HG03108 (cell line): ENCODE measurements around the gene SYT14.
"Not testable (repeated sequence)": the region's sequence is repeated elsewhere in the genome, so short reads cannot be mapped to it uniquely, and the experiment has no call there.

Experiments used
- ATAC-seq: cut with Tn5 transposase; IDR thresholded peaks from one replicate; pipeline ENCODE4 v1.9.1; 2021; ENCODE audit warnings: moderate library complexity; ENCODE audit not compliant: unreplicated experiment

The SYT14 gene

DNA sequence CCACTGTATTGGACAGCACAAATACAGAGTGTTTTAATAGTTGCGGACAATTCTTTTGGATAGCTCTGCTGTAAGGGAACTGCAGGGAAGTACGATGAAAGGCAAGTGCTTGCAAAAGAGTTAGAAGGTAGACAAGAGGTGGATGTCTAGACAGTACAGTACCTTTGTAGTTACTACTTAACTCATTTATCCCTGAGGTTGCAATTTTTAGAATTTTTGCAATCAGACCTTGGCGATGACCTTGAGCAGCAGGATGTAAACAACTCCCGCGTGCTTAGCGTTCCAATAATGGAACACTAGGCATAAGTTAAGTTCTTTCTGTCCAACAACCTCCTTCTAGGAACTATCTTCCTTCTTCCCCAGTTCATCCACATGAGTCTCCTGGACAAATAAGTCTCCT lies 1.9 kb upstream of the SYT14 start:
- no peak for ATAC-seq

DNA sequence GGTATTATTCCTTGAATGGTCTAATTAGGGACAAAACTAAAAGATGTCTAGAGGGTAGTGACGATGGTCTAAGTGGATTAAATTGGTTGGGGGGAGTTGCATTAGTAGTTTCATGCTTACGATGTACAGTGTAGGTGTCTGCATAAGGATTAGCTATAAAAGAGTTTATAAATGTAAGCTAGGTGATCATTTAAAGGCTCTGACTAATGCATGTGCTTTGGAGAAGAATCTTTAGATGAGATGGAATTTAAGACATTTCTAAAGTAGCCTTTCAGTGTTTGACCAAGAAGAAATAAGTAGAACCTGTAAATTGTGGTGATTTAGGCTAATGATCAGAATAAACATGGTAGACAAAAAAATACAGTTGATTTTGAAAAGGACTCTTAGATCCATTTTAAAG lies 7.4 kb downstream of the SYT14 start:
- ATAC-seq: no peak

DNA sequence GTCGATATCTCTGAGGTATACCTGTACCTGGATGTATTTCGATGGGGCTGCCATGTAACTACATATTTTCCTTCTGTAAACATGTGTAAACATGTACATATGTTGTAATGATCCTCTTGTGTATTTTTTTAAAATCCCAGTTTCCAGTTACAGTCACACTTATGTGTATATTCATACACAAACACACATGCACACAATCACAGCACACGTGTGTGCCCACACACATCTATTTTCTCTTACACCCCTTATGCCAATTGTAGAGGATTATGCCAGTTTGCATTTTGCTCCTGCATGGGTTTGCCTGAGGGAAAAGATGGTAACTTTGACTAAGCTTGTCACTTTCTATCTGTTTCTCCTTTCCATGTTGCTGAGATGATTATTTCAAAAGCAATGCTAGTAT lies 10.1 kb downstream of the SYT14 start:
- no peak for ATAC-seq

DNA sequence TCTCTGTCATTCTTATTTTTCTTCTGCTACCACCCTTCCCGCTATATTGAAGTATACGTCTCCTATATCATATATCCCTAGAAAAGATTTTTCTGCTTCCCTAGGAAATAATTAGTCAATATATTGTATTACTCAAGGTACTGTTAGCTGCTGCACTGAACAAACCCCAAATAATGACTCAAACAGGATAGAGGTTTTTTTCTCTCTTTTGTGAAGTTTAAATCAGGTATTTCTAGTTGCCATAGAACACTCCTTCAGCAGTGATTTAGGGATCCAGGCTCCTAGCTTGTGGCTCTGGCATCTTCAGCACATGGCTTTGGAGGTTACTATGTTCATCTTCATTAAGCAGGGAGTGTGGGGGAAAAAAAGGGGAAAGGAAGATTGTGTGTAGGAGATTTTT lies 18.1 kb downstream of the SYT14 start:
- no peak for ATAC-seq

DNA sequence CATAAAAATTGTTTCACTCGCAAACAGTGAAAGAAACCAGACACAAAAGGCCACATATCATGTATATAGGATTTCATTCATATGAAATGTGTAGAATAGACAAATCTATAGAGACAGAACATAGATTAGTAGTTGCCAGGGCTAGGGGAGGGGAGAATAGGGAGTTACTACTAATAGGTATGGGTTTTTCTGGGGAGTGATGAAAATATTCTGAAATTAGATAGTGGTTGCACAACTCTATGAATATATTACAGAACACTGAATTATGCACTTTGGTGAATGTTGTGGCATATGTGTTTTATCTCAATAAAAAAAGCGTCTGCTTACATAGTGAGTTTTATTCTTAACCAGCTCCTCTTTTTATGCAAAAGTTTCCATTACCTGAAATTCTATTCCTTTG lies 21.6 kb downstream of the SYT14 start:
- no peak for ATAC-seq

DNA sequence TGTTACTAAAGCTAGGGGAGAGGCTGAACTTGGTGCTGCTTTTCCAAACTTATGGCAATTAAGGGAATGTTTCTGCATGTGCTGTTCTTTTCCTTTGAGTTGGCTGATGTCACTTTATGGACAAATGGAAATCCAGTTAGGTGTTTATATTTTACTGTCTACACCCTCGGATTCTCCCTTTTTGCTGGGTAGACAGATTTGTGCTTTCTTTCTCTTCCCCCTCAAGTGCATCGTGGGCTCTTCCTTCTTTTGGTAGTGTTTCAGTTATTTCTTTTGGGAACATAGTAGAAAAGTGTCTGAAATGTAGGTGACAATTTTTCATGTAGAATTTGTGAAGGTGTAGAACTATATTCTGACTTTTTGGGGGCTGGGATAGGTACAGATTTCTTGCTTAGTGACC lies 22.9 kb downstream of the SYT14 start:
- no peak for ATAC-seq

DNA sequence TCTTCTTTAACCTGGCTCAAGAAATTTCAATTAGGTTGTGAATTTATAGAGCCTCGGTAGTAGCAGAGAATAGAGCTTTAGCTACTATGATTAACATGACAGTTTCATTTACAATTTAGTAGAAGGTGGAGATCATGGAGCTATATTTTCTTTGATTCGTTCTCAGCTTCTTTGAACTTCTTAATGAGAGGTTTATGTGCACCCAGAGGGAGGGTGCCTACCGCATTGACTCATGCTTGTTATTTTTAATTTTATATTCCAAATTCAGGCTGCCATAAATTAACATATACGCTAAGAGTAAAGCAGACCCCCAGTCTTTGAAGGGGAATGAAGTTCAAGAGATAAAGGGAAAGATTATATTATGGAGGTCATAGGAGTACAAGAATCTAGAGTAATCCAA lies 24.4 kb downstream of the SYT14 start:
- ATAC-seq: no peak

DNA sequence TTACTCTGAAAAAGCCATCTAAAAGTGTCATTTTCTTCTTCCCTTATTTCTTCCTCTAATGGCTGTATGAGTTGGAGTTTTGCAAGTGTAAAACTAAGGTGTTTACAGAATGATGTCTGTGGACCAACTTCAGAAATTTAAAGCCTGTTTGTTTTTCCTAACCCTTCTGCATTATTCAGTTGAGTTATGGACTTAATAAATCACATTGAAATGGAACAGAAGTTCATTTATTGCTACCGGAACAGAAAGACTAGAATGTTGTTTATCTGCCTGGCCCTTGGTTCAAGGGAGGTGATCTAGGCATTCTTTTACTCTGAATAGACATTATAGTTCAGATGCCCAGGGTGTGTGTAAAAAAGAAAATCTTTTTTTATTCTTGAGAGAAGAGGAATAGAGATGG lies 24.8 kb downstream of the SYT14 start:
- no peak for ATAC-seq

DNA sequence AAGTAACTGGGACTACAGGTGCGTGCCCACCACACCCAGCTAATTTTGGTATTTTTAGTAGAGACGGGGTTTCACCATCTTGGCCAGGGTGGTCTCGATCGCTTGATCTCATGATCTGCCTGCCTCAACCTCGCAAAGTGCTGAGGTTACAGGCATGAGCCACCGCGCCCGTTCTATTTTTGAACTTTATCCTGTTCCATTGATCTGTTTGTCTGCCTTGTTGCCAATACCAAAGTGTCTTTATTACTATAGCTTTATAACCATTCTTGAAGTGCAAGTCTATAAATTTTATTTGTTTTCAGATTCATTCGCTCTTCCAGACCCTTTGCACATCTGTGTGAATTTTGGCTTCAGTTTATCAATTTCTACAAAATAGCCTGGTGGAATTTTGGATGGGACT lies 28.0 kb downstream of the SYT14 start:
- no peak for ATAC-seq

DNA sequence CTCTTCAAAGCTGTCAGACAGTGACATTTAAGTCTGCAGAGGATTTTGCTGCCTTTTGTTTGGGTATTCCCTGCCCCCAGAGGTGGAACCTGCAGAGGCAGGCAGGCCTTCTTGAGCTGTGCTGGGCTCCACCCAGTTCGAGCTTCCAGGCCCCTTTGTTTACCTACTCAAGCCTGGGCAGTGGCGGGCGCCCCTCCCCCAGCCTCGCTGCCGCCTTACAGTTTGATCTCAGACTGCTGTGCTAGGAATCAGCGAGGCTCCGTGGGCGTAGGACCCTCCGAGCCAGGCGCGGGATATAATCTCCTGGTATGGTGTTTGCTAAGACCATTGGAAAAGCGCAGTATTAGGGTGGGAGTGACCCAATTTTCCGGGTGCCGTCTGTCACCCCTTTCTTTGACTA lies 40.7 kb downstream of the SYT14 start:
- ATAC-seq: not testable (repeated sequence)

DNA sequence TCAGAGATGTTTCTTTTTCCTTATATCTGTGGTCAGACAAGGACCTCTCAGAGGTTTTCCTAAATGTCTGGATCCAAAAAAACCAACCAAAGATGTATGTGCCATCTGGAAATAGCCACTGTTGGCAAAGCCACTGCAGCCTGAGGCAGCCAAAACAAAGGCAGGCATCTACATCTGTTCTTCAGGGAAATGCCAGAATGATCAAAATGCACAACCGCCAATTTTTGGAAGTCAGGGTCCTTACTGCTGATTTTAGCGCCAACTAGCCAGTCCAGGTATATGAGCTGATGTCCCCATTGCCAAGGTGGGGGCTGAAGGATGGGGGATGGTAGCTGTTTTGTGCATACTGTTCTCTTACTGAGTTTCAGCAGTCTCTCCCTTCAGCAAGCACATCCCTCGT lies 45.9 kb downstream of the SYT14 start:
- ATAC-seq: no peak

DNA sequence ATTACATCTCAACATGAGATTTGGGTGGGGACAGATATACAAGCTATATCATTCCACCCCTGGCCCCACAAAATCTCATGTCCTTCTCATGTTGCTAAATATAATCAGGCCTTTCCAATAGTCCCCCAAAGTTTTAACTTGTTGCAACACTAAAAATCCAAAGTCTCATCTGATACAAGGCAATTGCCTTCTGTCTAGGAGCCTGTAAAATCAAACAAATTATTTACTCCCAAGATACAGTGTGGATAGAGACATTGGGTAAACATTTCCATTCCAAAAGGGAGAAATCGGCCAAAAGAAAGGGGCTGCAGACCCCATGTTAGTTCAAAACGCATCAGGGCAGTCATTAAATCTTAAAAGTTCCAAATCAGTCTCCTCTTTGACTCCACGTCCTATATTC lies 47.0 kb downstream of the SYT14 start:
- ATAC-seq: no peak

DNA sequence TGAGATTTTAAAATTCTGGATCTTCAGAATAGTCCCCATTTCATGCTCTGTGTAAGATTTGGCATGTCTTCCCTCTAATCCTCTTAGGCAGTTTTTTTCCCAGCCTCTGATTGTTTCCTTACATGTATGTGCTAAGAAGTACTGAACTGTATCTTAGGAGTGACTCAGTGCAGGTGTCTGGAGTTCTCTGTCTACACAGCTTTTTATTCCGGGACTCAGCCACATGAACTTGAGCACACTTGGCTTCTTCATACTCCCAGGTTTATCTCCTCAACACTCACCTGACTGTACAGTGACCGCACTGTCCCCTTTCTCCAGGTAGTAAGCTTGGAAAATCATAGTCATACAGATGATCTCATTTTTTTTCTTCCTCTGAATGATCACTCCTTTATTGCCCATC lies 50.7 kb downstream of the SYT14 start:
- no peak for ATAC-seq

DNA sequence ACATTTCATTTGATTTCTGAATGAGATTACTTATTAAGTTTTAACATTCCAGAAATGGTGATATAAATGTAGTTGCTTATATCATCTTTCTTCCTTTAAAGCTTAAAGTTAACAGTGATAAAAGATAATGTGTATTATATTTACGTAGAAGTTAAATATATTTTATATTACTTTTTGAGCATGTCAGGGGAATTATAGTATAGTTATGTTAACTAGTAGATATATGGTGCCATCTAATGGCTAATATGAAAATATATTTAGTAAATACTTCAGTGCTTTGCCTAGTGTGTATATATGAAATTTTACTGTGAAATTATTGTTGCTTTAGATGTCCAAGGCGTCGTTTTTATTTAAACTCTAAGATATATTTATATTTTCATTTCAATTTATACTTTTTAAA lies 51.5 kb downstream of the SYT14 start:
- no peak for ATAC-seq

DNA sequence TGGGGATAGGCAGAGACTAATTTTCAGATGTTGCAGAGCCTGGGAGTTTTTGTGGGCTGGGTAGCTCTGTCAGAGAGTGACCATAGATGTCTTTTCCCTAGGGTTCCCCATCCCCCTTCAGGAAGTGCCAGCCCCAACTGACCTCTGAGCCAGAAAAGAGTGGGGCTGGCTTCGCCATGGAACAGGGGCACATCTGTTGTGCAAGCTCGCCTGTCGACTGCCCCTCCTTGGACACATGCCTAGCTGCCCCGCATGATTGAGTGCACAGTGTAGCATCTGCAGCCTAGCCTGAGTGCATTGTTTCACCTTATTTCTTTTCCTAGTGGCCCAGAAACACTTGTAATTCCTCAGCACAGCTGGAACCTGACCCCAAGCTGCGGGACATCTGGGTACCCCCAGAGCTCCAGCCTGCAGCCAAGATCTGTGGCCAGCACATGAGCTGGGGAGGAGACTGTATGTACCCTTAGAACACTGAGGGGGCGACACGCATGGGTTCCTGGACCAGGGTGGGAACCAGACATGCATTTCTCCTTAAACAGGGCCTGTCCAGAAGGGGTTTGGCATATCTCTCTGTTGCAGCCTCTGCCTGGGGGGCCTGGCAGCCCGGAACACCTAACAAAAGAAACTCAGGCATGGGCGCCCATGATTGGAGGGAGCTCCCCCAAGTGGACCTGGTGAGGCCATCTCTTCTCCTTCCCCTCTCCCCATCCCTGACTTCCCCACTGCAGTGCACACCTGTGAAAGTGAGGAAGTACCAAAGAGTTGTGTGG lies 55.2 kb downstream of the SYT14 start:
- ATAC-seq: no peak

DNA sequence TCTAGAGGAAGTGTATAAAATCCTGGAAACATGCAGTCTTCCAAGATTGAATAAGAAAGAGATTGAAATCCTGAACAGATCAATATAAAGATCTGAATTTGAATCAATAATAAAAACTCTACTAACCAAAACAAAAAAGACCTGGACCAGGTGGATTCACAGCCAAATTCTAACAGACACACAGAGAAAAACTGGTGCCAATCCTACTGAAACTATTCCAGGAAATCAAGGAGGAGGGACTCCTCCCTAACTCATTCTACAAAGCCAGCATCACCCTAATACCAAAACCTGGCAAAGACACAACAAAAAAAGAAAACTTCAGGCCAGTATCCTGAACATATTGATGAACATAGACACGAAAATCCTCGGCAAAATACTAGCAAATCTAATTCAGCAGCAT lies 58.3 kb downstream of the SYT14 start:
- ATAC-seq: no peak

DNA sequence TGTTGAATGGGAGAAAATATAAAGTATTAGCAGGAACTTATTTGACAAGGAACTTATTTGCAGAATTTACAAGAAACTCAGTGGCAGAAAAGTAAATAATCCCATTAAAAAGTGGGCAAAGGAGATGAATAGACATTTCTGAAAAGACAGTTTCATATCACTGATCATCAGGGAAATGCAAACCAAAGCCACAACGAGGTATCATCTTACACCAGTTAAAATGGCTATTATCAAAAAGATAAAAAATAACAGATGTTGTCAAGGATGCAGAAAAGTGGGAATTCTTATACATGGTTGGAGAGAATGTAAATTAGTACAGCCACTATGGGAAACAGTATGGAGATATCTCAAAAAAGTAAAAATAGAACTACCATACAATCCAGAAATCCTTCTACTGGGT lies 61.0 kb downstream of the SYT14 start:
- no peak for ATAC-seq

DNA sequence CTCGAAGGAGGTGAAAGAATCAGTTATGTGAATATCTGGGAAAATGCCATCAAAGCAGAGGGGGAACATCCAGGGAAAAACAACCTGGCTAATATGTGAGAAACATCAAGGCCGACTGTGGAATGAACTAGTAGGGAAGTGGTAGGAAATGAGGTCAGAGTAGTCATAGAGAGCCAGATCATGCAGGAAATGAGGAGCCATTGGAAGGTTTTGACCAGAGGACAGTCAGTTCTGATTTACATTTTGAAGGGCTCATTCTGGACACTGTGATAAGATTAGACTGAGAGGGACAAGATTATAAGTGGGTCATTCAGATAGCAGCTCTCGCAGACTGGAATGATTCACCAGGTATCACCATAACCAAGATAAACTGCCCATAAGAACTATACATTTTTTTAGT lies 63.7 kb downstream of the SYT14 start:
- ATAC-seq: no peak

DNA sequence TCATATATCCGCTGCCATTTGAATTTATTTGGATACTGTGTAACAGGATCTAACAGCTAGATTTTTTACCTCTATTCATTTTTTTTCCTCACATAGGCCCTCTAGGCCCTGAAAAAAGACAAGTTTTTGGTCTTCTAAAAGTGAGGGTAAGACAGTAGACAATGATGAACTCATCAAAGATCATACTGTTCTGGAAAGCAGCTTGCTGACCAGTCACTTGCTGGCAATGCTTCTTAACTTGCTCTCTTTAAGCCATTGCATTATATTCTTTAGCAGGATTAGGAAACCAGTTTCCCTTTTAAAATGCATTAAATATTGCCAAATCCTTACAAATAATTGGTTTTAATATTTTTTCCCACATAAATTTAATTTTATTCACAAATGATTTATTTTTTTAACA lies 65.5 kb downstream of the SYT14 start:
- no peak for ATAC-seq

DNA sequence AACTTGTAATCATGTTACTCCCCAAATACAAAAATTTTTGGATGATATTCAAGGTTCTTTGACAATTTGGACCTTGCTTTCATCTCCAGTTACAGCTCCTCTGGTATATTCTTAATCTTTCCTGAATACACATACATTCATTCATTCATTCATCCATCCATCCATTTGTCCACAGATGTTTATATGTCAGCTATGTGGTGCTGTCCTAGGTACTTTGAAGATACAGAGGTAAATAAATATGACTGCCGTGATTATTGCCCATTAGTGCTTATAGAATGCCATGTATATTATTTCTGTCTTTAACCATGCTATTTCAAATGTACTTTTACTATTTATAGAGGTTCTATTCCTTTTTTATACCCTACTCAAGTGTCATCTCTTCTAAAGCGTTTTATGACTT lies 72.1 kb downstream of the SYT14 start:
- ATAC-seq: no peak

DNA sequence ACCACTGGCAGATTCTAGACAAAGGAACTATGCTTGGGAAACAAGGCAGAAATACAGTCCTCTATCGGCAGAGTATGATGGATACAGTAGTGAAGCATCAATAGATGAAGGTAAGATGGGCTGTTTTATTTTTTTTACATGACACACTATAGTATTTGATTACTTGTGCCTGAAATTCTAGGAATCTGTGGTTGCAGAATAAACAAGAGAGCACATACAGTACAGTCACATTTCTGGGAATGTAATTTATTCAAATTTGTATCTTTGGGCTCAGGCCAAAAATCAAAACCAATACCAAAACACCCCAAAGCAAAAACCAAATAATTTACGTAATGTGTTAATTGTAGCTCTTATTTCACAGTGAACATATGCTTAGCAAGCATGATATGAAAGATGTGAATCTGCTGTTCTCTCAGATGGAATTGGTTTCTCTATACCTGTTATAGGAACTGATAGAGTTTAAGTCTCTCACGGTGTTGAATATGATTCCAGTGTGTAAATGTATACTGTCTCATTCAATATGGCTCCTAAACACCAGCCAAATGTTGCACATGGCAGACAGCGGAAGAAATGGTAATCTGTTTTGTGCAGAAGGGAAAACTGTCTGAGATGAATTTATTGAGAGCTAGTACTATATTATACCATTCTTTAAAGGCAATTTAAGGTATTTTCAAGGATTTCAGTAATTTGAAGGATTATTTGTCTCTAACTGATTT lies 83.3 kb downstream of the SYT14 start:
- no peak for ATAC-seq

DNA sequence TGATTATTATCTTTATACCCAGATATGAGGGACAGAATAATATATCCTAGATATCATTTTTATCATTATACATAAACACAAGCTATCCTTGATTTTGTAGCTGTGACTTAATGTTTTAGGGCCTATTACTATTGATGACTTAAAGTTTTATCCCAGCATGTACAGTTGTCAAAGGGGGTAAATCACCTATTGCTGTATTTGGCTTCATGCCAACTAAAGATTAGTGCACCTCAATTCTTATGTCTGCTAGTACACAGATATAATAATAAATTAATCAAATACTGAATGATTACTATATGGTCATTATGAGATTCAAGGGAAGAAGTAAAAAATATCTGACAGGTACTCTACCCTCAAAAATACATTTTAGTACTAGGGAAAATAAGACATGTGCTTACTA lies 84.0 kb downstream of the SYT14 start:
- no peak for ATAC-seq

DNA sequence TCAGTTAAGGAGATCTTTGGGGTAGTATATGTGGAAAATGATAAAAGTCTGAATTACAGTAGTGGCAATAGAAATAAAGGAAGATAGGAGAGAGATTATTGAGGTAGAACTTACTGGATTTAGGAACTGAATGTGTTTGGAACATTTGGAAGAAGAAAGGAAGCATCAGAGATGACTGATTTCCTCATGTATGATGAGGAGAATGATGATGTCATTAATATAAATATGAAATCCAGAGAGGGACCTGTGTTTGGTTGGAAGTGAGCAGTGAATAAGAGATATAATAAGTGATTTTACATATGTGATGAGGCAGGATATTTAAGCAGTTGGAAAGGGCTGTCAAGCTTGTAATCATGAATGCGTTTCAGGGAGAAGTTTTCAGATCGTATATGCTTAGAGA lies 86.3 kb downstream of the SYT14 start:
- no peak for ATAC-seq
